Fibroblast of peridontal ligament (primary cell): ENCODE data around the gene ZNF682.
A peak's percentile ranks its signal among the peaks of the same experiment; 100 is the strongest.
"Not testable (repeated sequence)": the region's sequence is repeated elsewhere in the genome, so short reads cannot be mapped to it uniquely, and the experiment has no call there.

Experiments used
- DNase-seq: peaks from one replicate; pipeline ENCODE4 v3.0.0-alpha.2; 2010; ENCODE audit errors: extremely low read depth

ZNF682 gene

DNA sequence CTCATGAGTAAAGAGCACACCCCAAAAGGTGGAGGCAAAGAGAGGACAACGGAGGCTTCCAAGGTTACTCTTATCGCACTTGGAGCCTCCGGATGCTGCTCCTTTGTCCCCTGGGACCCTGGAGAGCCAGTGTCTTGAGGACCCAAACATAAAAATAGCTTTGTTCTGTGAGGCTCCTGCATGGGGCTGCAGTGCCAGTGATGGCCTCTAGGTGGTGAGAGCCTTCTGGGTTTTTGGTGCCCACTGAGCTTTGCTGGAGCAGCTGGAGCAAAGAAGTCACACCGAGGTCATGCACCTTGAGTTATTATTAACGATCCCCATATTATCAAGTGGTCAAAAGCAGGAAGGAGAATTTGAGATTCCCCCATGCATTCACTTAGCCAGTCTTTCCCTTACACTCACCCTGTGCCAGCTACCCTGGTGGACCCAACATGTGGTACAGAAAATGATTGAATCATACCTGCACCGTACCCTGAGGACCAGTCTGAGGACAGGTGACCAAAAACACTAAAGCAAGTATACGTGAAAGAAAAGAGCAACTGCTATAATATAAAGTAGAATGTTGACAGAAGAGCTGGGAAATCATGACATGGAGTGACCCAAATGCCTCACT lies 41.5 kb downstream of the ZNF682 start:
- DNase-seq = no peak

DNA sequence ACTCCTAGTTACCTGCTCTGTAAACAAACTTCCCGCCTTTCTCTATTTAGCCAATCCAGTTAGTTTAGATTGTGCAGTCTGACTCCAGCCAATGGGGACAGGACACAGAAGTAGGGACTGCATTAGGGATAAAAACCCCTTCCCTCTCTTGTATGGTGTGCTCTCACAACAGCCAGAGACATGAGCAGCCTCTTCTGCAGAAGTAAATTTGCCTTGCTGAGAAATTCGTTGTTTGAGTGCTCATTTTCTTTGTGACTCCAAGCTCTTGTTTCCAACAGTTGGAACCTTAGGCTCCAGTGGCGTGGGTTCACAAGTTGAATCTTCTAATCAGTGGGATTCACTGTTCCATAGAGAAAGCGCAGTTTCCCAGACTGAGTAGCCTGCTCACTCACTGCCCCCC lies 72.4 kb downstream of the ZNF682 start:
- DNase-seq = no peak

DNA sequence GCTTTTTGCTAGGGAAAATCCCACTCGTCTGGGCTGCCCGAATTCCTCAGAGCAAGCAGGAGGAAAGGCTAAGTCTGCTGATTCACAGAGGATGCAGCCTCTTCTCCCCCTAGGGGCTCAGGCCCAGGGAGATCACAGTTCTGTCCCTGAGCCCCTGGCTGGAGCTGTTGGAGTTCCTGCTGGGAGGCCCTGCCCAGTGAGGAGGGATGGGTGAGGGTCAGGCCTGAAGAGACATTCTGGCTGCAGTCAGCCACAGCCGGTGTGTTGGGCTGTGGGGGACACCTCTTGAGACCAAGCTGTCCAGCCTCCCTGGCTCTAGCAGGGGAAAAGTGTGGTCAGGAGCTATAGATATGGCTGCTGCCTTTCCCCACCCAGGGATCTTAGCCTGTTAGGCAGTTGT lies 73.2 kb downstream of the ZNF682 start:
- DNase-seq = not testable (repeated sequence)

DNA sequence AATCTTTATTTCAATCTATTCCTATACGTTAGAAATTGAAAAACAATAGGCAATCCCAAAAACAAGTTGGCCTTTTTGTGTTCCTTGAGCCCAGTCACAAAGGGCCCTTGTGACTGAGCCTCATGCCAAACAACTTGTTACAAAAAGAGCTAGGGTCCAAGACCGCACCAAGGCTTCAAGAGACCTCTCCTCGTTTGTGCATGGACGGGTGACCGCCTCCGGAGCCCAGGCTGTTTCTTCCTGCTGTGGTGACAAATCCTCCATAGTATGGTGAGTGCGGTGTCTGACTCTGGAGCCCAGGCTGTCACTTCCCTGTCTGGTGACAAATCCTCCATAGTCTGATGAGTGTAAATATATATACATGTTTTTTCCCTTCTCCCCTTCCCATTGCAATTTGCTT lies 74.9 kb downstream of the ZNF682 start:
- DNase-seq = no peak

DNA sequence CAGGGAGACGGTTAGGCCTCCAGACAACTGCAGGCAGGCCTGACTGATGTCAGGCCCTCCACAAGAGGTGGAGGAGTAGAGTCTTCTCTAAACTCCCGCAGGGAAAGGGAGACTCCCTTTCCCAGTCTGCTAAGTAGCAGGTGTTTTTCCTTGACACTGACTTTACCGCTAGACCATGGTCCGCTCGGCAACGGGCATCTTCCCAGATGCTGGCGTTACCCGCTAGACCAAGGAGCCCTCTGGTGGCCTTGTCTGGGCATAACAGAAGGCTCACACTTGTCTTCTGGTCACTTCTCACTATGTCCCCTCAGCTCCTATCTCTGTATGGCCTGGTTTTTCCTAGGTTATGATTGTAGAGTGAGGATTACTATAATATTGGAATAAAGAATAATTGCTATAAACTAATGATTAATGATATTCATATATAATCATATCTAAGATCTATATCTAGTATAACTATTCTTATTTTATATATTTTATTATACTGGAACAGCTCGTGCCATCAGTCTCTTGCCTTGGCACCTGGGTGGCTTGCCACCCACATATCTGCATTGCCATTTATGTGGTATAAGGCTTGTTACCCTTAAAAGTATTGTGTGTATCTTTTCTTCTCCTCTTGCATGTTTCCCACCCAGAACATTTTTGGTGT lies 80.0 kb downstream of the ZNF682 start:
- peak; percentile 53 for DNase-seq

DNA sequence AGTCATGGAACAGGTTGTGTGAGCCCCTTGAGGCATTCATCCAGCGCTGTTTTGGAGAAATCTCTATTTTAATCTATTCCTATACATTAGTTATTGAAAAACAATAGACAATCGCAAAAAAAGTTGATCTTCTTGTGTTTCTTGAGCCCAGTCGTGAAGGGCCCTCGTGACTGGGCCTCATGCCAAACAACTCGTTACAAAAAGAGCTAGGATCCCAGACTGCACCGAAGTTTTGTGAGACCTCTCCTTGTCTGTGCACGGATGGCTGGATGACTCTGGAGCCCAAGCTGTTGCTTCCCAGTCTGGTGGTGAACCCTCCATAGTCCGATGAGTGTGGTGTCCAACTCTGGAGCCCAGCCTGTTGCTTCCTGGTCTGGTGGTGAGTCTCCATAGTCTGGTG lies 81.5 kb downstream of the ZNF682 start:
- DNase-seq = not testable (repeated sequence)

DNA sequence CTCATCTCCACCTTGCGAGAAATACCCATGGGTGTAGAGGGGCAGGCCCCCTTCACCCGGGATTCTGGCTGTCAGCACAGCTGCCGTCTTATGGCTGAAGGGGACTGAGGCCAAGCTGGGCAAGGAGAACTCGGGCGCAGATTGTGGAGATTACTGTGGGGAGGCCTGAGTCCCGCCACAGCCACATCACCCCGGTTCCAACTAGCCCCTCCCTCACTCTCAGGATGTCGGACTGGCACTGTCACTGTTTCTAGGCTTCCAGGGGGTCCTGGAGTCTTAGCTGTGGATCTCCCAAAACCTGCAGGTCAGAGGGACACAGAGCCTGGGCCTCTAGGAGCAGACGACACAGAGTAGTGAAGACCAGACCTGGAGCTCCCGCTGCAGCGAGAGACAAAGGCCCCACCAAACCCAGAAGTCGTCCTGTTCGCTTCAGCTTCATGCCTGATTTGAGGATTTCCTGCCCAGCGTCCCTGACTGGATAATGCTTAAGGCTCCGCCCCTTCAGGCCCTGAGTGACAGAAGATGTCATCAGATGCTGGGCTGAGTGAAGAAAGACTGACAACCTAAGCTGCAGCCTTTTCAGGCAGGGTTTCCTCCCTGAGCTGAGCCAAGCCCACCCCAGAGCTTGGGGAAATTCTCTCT lies 82.8 kb downstream of the ZNF682 start:
- no peak for DNase-seq

DNA sequence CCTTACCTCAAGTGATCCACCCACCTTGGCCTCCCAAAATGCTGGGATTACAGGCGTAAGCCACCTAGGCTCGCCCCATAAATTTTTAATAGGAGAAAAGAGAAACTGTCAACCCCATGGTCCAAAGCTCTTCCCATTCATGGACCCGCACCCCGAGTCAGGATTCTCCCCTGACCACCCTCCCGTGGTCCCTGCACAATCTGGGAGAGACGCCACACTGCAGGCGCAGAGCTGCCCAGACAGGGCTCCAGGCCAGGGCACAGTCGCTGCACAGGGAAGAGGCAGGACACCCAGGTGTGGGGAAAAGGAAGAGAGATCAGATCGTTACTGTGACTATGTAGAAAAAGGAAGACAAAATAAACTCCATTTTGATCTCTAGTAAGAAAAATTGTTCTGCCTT lies 84.1 kb downstream of the ZNF682 start:
- DNase-seq = no peak
